ENCODE measurements around the gene S1PR5.

Gene S1PR5

GRCh38 chr19:10468133-10468532 is 49.1 kb downstream of the S1PR5 start:
- no peak for DNase-seq (ENCODE audit: low read depth)
- TF ChIP-seq CTCF (IDR thresholded peaks at IDR 0.05; ENCODE audit: insufficient read depth, low read depth, low read length, missing control alignments): no peak
- H3K4me3 ChIP-seq (ENCODE audit: low read depth, low read length): no peak overlapping the region

- TF ChIP-seq CTCF (IDR thresholded peaks at IDR 0.05; ENCODE audit: insufficient read depth, low read depth, low read length, missing control alignments): no peak
- DNase-seq (ENCODE audit: low read depth): no peak
- no peak overlapping the region for H3K4me3 ChIP-seq (ENCODE audit: low read depth, low read length)
These were observed 50.0 kb downstream of the S1PR5 start for GRCh38 chr19:10467104-10467706.

GRCh38 chr19:10464456-10464855 is 52.8 kb downstream of the S1PR5 start:
- no peak for DNase-seq (ENCODE audit: low read depth)
- TF ChIP-seq CTCF (IDR thresholded peaks at IDR 0.05; ENCODE audit: insufficient read depth, low read depth, low read length, missing control alignments): no peak
- H3K4me3 ChIP-seq (ENCODE audit: low read depth, low read length): no peak overlapping the region

Measured in GM12865 (cell line).